SK-N-SH (cell line): ENCODE results near the gene CCDC68. TPM values are rescaled to one million over a fixed set of nuclear protein-coding genes. Genes with fewer than 3 reads are reported as not detected.
"Not testable (repeated sequence)": the region's sequence is repeated elsewhere in the genome, so short reads cannot be mapped to it uniquely, and the experiment has no call there.

Experiments
- CTCF ChIA-PET: fragments of 300-600, 350-600 bp; formaldehyde crosslinking; extraction: SDS; loops from one replicate; lab custom pipeline; 2021; lab: Yijun Ruan, JAX
- POLR2A ChIA-PET: fragments of 350-600 bp; sonication (Branson Sonifier 250); formaldehyde crosslinking; extraction: SDS; loops from one replicate; lab custom pipeline; 2020; ENCODE audit warnings: antibody characterized with exemption, inconsistent platforms; lab: Yijun Ruan, JAX
- DNase-seq: peaks from one replicate; pipeline ENCODE4 v3.0.0; 2012
- H2AFZ ChIP-seq: fragments of 200-600 bp; sonication (generic); 2 replicates; pipeline ENCODE4 v1.8.1; 2016; ENCODE audit warnings: antibody characterized with exemption, mild to moderate bottlenecking, low read depth
- H3F3A ChIP-seq: fragments of 200-600 bp; sonication (generic); replicated peaks from 2 replicates; pipeline ENCODE3; 2016; ENCODE audit warnings: antibody characterized with exemption, mild to moderate bottlenecking; ENCODE audit not compliant: insufficient read depth
- H3K27ac ChIP-seq, 2 experiments: fragments of 200-500 bp in 1 of 2; fragments of 200-600 bp in 1 of 2; sonication (Bioruptor generic) in 1 of 2; sonication (generic), shearing (Covaris generic) in 1 of 2; 2 replicates each; pipeline versions ENCODE4 v1.5.1 to v1.6.1; 2014 to 2016; ENCODE audit warnings: low read depth in 2 of 2, inconsistent platforms in 1 of 2, low read length in 1 of 2, mild to moderate bottlenecking in 1 of 2, mixed read lengths in 1 of 2
- H3K27me3 ChIP-seq: fragments of 200-600 bp; sonication (generic), shearing (Covaris generic); 2 replicates; pipeline ENCODE4 v1.6.1; 2016; ENCODE audit warnings: mixed run types; ENCODE audit not compliant: insufficient read depth
- H3K36me3 ChIP-seq, 2 experiments: fragments of 200-500 bp in 1 of 2; fragments of 200-600 bp in 1 of 2; sonication (Bioruptor generic) in 1 of 2; sonication (generic) in 1 of 2; replicated peaks in 1 of 2; 2 replicates each; pipeline versions ENCODE3 to v1.5.1; 2014 to 2016; ENCODE audit warnings: low read length in 1 of 2, mild to moderate bottlenecking in 1 of 2; ENCODE audit not compliant: insufficient read depth in 2 of 2, control insufficient read depth in 1 of 2
- H3K4me1 ChIP-seq, 2 experiments: fragments of 200-500 bp in 1 of 2; fragments of 200-600 bp in 1 of 2; sonication (Bioruptor generic) in 1 of 2; sonication (generic), shearing (Covaris generic) in 1 of 2; 2 replicates each; pipeline versions ENCODE4 v1.5.1 to v1.6.1; 2014 to 2016; ENCODE audit warnings: low read depth in 1 of 2, low read length in 1 of 2, mixed run types in 1 of 2; ENCODE audit not compliant: insufficient read depth in 2 of 2, control insufficient read depth in 1 of 2
- H3K4me2 ChIP-seq: fragments of 200-600 bp; sonication (generic), shearing (Covaris generic); 2 replicates; pipeline ENCODE4 v1.6.1; 2017; ENCODE audit warnings: mixed run types
- H3K4me3 ChIP-seq, 2 experiments: fragments of 200-500 bp in 1 of 2; fragments of 200-600 bp in 1 of 2; sonication (Bioruptor generic) in 1 of 2; sonication (generic), shearing (Covaris generic) in 1 of 2; 2 replicates each; pipeline versions ENCODE4 v1.5.1 to v1.8.1; 2014 to 2016; ENCODE audit warnings: low read depth in 2 of 2, inconsistent platforms in 1 of 2, low read length in 1 of 2, mild to moderate bottlenecking in 1 of 2, mixed read lengths in 1 of 2, moderate library complexity in 1 of 2
- H3K79me2 ChIP-seq: fragments of 200-600 bp; sonication (generic); 2 replicates; pipeline ENCODE4 v1.8.1; 2017; ENCODE audit warnings: mild to moderate bottlenecking; ENCODE audit not compliant: insufficient read depth
- H3K9ac ChIP-seq: fragments of 200-600 bp; sonication (generic); 2 replicates; pipeline ENCODE4 v1.6.1; 2017; ENCODE audit warnings: mixed run types
- H3K9me2 ChIP-seq: fragments of 200-600 bp; sonication (generic); 2 replicates; pipeline ENCODE4 v1.6.1; 2017; ENCODE audit warnings: mixed run types
- H3K9me3 ChIP-seq: fragments of 200-600 bp; sonication (generic); 2 replicates; pipeline ENCODE4 v1.6.1; 2017; ENCODE audit warnings: mixed run types, mild to moderate bottlenecking, moderate library complexity
- H4K20me1 ChIP-seq: fragments of 200-600 bp; sonication (generic); 2 replicates; pipeline ENCODE4 v1.6.1; 2017; ENCODE audit warnings: mild to moderate bottlenecking, mixed run types; ENCODE audit not compliant: insufficient read depth
- EZH2phosphoT487 ChIP-seq: fragments of 200-600 bp; sonication (generic); IDR thresholded peaks from 2 replicates; pipeline ENCODE4 v1.6.1; 2017; ENCODE audit warnings: low read depth, mixed run types, mild to moderate bottlenecking, antibody characterized with exemption, moderate library complexity, borderline replicate concordance
- MAX ChIP-seq: IDR thresholded peaks from 2 replicates; pipeline ENCODE4 v1.4.0; 2012; ENCODE audit warnings: low read depth
- TAF1 ChIP-seq: IDR thresholded peaks from 2 replicates; pipeline ENCODE4 v1.6.1; 2012; ENCODE audit warnings: low read depth, mild to moderate bottlenecking, low read length, moderate library complexity, borderline replicate concordance
- TCF12 ChIP-seq: IDR thresholded peaks from 2 replicates; pipeline ENCODE4 v1.4.0; 2012
- TEAD4 ChIP-seq: IDR thresholded peaks from 2 replicates; pipeline ENCODE4 v1.4.0; 2012; ENCODE audit warnings: mild to moderate bottlenecking, borderline replicate concordance; ENCODE audit not compliant: insufficient read depth
- ZBTB33 ChIP-seq: IDR thresholded peaks from 2 replicates; pipeline ENCODE4 v1.4.0; 2012; ENCODE audit warnings: low read depth, borderline replicate concordance
- WGBS: methylation state at CpG from one replicate; pipeline ENCODE4 v1.1.6; 2017; ENCODE audit warnings: low lambda C conversion rate; 5-methylcytosine and 5-hydroxymethylcytosine counted together
- polyA plus RNA-seq, 3 experiments: library from polyadenylated mRNA; depleted of rRNA; stranded (reverse); fragments of >200 nt; gene quantifications; 2 replicates each; pipeline ENCODE4 v1.2.3, GENCODE V29; 2012
- TF ChIP-seq, protein P1 (sequence below): IDR thresholded peaks from 2 replicates; pipeline ENCODE4 v1.4.0; 2012; ENCODE audit warnings: low read depth, borderline replicate concordance
- TF ChIP-seq, protein P2 (sequence below): IDR thresholded peaks from 2 replicates; pipeline ENCODE4 v1.6.1; 2012; ENCODE audit warnings: mild to moderate bottlenecking, low read depth, low read length, moderate library complexity
- TF ChIP-seq, protein P3 (sequence below): IDR thresholded peaks from 2 replicates; pipeline ENCODE4; 2012

The CCDC68 gene
- polyA plus RNA-seq, 1 of the 3 experiments (the other 2 are of a cell fraction) = not detected

GRCh38 chr18:54856105-54856646, 103.1 kb downstream of the CCDC68 start (continued):
- TF ChIP-seq ZBTB33 (no peak), TEAD4 (no peak)

DNA sequence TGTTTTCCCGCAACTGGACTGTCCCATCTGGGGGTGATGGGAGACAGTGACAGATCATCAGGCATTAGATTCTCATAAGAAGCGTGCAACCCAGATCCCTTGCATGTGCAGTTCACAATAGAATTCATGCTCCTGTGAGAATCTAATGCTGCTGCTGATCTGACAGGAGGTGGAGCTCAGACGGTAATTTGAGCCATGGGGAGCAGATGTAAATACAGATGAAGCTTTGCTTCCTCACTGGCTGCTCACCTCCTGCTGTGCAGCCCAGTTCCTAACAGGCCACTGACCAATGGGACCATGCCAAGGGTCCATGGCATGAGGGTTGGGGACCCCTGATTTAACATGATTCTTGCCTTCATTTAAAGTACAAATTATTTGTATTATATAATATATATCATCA, 104.2 kb downstream of the CCDC68 start:
- H3K9me2 ChIP-seq, H3K79me2 ChIP-seq, H4K20me1 ChIP-seq, H3K4me3 ChIP-seq, H3K9ac ChIP-seq, H2AFZ ChIP-seq, H3K4me2 ChIP-seq, H3K27me3 ChIP-seq, H3K9me3 ChIP-seq, H3K27ac ChIP-seq, H3K36me3 ChIP-seq, H3K4me1 ChIP-seq, DNase-seq, POLR2A ChIA-PET, H3F3A ChIP-seq: not testable (repeated sequence)
- CTCF ChIA-PET = interaction anchor here (1.2 to 1.4 kb wide), 3 partner anchors 15 to 26 kb away, joined by 3 read pairs; no protein-coding TSS in a partner anchor
- 96% methylated on average over 3 of the region's 3 CpGs for WGBS

GRCh38 chr18:54852780-54853675, 106.2 kb downstream of the CCDC68 start:
- no peak for DNase-seq
- WGBS = 58% methylated on average over 6 of the region's 6 CpGs
- CTCF ChIA-PET = interaction anchor here (1.6 kb wide), 1 partner anchor 12 kb away, joined by 5 read pairs; no protein-coding TSS in a partner anchor
- Histone ChIP-seq H3K4me3 (no peak overlapping the region), H3K9me2 (no peaks in the 10 kb centered on the region), H3F3A (peaks cover 6% of the 10 kb centered on the region), H2AFZ (no peak overlapping the region), H4K20me1 (no peaks in the 10 kb centered on the region), H3K9ac (no peak overlapping the region), H3K4me2 (peak overlapping the region; percentile 5; the same call in 1 of the 2 replicates), H3K36me3 (no peaks in the 10 kb centered on the region), H3K27me3 (no peaks in the 10 kb centered on the region), H3K9me3 (no peaks in the 10 kb centered on the region), H3K27ac (peak overlapping the region in 1 of 2 experiments; percentile 22; a peak in 2 of 4 replicates), H3K4me1 (peaks cover 0 to 5% of the 10 kb centered on the region in 2 experiments; a peak in 2 of 4 replicates), H3K79me2 (no peaks in the 10 kb centered on the region)
- POLR2A ChIA-PET = no interaction called here
- TF ChIP-seq ZBTB33 (no peak), EZH2phosphoT487 (no peak), MAX (no peak), TCF12 (no peak; the same call in 1 of the 2 replicates), TAF1 (no peak)
- TF ChIP-seq, protein P1, sequence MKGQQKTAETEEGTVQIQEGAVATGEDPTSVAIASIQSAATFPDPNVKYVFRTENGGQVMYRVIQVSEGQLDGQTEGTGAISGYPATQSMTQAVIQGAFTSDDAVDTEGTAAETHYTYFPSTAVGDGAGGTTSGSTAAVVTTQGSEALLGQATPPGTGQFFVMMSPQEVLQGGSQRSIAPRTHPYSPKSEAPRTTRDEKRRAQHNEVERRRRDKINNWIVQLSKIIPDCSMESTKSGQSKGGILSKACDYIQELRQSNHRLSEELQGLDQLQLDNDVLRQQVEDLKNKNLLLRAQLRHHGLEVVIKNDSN = no peak
- TF ChIP-seq, protein P2, sequence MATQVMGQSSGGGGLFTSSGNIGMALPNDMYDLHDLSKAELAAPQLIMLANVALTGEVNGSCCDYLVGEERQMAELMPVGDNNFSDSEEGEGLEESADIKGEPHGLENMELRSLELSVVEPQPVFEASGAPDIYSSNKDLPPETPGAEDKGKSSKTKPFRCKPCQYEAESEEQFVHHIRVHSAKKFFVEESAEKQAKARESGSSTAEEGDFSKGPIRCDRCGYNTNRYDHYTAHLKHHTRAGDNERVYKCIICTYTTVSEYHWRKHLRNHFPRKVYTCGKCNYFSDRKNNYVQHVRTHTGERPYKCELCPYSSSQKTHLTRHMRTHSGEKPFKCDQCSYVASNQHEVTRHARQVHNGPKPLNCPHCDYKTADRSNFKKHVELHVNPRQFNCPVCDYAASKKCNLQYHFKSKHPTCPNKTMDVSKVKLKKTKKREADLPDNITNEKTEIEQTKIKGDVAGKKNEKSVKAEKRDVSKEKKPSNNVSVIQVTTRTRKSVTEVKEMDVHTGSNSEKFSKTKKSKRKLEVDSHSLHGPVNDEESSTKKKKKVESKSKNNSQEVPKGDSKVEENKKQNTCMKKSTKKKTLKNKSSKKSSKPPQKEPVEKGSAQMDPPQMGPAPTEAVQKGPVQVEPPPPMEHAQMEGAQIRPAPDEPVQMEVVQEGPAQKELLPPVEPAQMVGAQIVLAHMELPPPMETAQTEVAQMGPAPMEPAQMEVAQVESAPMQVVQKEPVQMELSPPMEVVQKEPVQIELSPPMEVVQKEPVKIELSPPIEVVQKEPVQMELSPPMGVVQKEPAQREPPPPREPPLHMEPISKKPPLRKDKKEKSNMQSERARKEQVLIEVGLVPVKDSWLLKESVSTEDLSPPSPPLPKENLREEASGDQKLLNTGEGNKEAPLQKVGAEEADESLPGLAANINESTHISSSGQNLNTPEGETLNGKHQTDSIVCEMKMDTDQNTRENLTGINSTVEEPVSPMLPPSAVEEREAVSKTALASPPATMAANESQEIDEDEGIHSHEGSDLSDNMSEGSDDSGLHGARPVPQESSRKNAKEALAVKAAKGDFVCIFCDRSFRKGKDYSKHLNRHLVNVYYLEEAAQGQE = no peak
- TF ChIP-seq, protein P3, sequence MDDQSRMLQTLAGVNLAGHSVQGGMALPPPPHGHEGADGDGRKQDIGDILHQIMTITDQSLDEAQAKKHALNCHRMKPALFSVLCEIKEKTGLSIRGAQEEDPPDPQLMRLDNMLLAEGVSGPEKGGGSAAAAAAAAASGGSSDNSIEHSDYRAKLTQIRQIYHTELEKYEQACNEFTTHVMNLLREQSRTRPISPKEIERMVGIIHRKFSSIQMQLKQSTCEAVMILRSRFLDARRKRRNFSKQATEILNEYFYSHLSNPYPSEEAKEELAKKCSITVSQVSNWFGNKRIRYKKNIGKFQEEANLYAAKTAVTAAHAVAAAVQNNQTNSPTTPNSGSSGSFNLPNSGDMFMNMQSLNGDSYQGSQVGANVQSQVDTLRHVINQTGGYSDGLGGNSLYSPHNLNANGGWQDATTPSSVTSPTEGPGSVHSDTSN = peak; percentile 36; the same call in 1 of the 2 replicates
